Measurements from ENCODE around the gene SLC25A22. TPM values are rescaled to one million over a fixed set of nuclear protein-coding genes. Genes with fewer than 3 reads are reported as not detected.
A peak's percentile ranks its signal among the peaks of the same experiment; 100 is the strongest.

SLC25A22 gene
- total and polyA plus RNA-seq, 9 of the 15 experiments (the other 6 are each of a cell fraction or from before 2014, with no cell fraction given): 0.41 to 55.4 (median 11.4) TPM

DNA sequence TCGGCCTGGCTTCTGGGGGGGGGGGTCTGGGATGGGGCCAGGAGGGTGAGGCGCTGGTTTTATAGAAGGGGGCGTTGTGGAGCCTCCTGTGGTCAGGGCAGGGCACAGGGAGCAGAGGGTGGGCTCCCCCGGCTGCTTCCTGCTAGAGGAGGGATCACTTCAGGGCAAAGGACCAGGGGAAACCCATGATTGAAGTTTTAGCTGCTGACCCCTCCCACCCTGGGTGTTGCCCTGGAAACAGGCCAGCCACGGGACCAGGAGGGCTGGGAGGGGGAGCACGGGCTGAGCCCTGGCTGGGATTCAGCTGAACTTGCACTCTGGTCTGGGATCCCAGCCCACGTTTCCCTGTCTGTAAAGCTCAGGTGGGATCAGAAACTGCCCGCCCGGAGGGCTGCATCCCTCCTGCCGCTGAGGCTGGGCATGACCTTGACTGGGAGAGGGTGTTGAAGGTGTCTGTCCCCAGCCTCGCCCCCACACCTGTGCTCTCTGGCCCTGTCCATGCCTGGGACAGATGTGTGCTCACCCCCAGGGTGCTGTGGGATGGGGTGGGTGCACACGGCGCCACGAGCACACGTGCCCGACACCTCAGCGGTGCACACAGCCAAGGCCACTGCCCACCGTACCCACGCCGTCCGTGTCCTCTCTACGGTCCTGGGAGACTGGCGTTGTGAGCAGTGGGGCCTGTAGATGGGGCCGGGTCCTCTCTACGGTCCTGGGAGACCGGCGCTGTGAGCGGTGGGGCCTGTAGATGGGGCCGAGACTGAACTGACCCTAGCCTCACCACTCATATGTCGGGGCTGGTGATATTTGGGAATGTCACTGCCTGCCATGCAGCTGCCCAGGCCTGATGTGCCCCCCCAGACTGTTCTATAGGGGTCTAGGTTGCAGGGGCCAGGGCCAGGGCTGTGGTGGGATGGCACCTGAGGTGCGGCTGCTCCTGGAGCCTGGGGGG lies 46.9 kb upstream of the SLC25A22 start:
- FAIRE-seq: peak; percentile 64
- ChIA-PET POLR2A (interaction anchor here (0.5 to 1.6 kb wide), 2 partner anchors 11 to 56 kb away, joined by 5 read pairs; no protein-coding TSS in a partner anchor), CTCF (ENCODE audit: low intra/inter-chr PET ratio) (no interaction called here)
- TF ChIP-seq, protein P1, sequence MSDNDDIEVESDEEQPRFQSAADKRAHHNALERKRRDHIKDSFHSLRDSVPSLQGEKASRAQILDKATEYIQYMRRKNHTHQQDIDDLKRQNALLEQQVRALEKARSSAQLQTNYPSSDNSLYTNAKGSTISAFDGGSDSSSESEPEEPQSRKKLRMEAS (CRISPR knock-in tag; IDR thresholded peaks at IDR 0.05): 0 out of 2 replicates have a peak, but pooled peaks have one; percentile 26
- TF ChIP-seq RFX1 (IDR thresholded peaks at IDR 0.05) (peak; percentile 90), SMAD1 (IDR thresholded peaks at IDR 0.05; ENCODE audit: low read depth, low read length, partially characterized antibody) (no peak), NFIC (IDR thresholded peaks at IDR 0.05) (peak; percentile 74), MXI1 (IDR thresholded peaks at IDR 0.05; ENCODE audit: low read depth, low read length) (0 out of 2 replicates have a peak, but pooled peaks have one; percentile 33), KDM5B (IDR thresholded peaks at IDR 0.05; ENCODE audit: insufficient replicate concordance, low read depth, low read length) (no peak), POLR2G (IDR thresholded peaks at IDR 0.05; ENCODE audit: low read depth, low read length) (peak; percentile 43; the same call in 1 of the 2 replicates)
- TF ChIP-seq, protein P2, sequence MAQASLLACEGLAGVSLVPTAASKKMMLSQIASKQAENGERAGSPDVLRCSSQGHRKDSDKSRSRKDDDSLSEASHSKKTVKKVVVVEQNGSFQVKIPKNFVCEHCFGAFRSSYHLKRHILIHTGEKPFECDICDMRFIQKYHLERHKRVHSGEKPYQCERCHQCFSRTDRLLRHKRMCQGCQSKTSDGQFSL (CRISPR knock-in tag; IDR thresholded peaks at IDR 0.05): peak; percentile 41; the same call in 1 of the 2 replicates
- TF ChIP-seq, protein P2 (tag; IDR thresholded peaks at IDR 0.05): 0 out of 4 replicates have a peak, but pooled peaks of 1 of the 2 experiments have one; percentile 46
- TF ChIP-seq, protein P3, sequence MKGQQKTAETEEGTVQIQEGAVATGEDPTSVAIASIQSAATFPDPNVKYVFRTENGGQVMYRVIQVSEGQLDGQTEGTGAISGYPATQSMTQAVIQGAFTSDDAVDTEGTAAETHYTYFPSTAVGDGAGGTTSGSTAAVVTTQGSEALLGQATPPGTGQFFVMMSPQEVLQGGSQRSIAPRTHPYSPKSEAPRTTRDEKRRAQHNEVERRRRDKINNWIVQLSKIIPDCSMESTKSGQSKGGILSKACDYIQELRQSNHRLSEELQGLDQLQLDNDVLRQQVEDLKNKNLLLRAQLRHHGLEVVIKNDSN (CRISPR knock-in tag; IDR thresholded peaks at IDR 0.05): peak; percentile 55
- TF ChIP-seq, protein P4, sequence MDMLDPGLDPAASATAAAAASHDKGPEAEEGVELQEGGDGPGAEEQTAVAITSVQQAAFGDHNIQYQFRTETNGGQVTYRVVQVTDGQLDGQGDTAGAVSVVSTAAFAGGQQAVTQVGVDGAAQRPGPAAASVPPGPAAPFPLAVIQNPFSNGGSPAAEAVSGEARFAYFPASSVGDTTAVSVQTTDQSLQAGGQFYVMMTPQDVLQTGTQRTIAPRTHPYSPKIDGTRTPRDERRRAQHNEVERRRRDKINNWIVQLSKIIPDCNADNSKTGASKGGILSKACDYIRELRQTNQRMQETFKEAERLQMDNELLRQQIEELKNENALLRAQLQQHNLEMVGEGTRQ (CRISPR knock-in tag; IDR thresholded peaks at IDR 0.05): peak; percentile 45
- TF ChIP-seq, protein P5, sequence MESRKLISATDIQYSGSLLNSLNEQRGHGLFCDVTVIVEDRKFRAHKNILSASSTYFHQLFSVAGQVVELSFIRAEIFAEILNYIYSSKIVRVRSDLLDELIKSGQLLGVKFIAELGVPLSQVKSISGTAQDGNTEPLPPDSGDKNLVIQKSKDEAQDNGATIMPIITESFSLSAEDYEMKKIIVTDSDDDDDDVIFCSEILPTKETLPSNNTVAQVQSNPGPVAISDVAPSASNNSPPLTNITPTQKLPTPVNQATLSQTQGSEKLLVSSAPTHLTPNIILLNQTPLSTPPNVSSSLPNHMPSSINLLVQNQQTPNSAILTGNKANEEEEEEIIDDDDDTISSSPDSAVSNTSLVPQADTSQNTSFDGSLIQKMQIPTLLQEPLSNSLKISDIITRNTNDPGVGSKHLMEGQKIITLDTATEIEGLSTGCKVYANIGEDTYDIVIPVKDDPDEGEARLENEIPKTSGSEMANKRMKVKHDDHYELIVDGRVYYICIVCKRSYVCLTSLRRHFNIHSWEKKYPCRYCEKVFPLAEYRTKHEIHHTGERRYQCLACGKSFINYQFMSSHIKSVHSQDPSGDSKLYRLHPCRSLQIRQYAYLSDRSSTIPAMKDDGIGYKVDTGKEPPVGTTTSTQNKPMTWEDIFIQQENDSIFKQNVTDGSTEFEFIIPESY (CRISPR knock-in tag; IDR thresholded peaks at IDR 0.05): peak; percentile 15; the same call in 1 of the 2 replicates

More for the DNA sequence above, 46.9 kb upstream of the SLC25A22 start:
- Histone ChIP-seq H3K4me1 (replicated peaks in 1 of 2; ENCODE audit: control insufficient read depth in 2 of 2, insufficient read depth in 2 of 2, low read length in 2 of 2) (peaks cover 27 to 80% of the 10 kb centered on the region in 2 experiments), H3K27me3 (ENCODE audit: control insufficient read depth in 2 of 2, insufficient read depth in 2 of 2, low read length in 2 of 2) (no peaks in the 10 kb centered on the region), H3K4me2 (ENCODE audit: insufficient read depth, low read length) (no peak overlapping the region), H3K4me3 (no peak overlapping the region), H3K9ac (ENCODE audit: insufficient read depth in 1 of 2, low read depth in 2 of 2, low read length in 2 of 2) (peak overlapping the region in 1 of 2 experiments; percentile 75; a peak in 2 of 4 replicates), H3K27ac (ENCODE audit: extremely low read depth, low read depth, low read length) (no peak overlapping the region), H4K20me1 (replicated peaks; ENCODE audit: control insufficient read depth, insufficient read depth, low read length) (no peaks in the 10 kb centered on the region; the same call in 1 of the 2 replicates), H2AFZ (ENCODE audit: low read depth, low read length) (no peak overlapping the region), H3K9me1 (ENCODE audit: control insufficient read depth, insufficient read depth, low read length) (peaks cover 3% of the 10 kb centered on the region), H3K36me3 (ENCODE audit: control insufficient read depth, insufficient read depth, low read length) (peaks cover 14% of the 10 kb centered on the region; the same call in 1 of the 3 replicates), H3K79me2 (ENCODE audit: control insufficient read depth, insufficient read depth, low read length) (peaks cover 37% of the 10 kb centered on the region), H3K9me3 (replicated peaks; ENCODE audit: control insufficient read depth, insufficient read depth, low read depth, low read length) (no peaks in the 10 kb centered on the region)
- no TSS peak for BruUV-seq (replicated peaks)
- intact Hi-C loops (cut with micrococcal nuclease) (loop anchor here (5.0 to 10.0 kb wide), 2 partner anchors 70 to 207 kb away; partner anchors contain the start of gene CHID1), in situ Hi-C loops (cut with MboI) (no loop called here)
- 72% methylated on average over 23 of the region's 31 CpGs for WGBS (ENCODE audit: insufficient coverage, low coverage, missing lambda C conversion rate)
- peak; percentile 66 to 79 (median 70) for DNase-seq (ENCODE audit: extremely low read depth in 1 of 4, low spot score in 3 of 4)
- peak; percentile 28 for ATAC-seq

All from K562 (cell line).